HS-5 (cell line): ENCODE data around the gene CBX1.
A peak's percentile ranks its signal among the peaks of the same experiment; 100 is the strongest.

Source experiments
- DNase-seq: peaks from one replicate; pipeline ENCODE4 v3.0.0-alpha.2; 2012; ENCODE audit warnings: low read depth

CBX1 gene

DNA sequence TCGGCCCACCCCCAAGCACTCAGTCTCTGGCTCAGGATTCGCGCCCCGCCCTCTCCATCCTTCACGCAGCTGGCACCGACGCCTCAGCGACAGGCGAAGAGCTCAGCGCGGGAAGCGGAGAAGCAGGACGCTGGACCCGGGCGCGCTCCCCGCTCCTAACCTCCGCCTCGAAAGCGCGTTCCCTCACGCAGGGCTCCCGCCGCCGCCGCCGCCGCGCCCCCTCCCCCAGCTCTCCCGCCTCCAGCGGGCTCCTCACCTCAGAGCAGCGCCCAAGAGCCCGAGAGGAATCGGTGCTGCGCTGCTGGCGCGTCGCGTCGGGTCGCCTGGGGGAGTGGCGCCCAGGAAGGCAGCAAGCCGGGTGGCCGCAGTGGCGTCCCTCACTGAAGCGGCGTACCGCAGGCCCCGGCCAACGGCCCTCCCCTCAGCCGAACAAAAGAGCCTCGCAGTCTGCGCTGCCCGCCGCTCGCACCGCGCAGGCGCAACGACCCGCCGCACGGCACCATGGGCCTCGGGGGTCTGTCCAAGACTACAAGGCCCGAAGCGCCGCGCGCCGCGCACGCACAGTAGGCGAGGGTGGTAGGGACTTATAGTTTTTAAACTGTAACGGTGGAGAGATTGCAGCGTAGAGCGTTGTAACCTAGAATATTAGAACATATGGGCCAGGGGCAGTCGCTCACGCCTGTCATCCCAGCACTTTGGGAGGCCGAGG, at the start of gene CBX1:
Gene CBX1 (minus strand): TSS at position 467 of the 709 bp plus-strand sequence. CDS start 24,474 bp downstream, outside the sequence.
- DNase-seq: peak; percentile 70

DNA sequence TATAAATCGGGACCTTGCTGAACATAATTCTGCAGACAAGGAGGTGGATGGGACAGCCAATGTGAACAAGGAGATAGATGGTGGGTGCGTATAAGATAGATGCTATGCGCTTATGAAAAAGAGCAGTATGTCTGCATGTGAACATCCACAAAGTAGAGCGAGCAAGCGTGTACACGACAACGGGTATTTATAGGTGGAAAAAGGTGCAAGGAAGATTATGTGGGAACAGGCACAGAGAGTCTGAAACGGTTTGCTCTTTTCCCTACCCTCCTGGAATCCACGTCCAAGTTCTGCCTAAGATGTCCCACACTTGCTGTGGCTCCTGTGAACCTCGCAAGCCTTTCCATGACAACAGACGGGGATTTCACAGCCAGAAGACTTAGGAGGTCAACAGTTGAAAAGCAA, 49.3 kb upstream of the CBX1 start:
- DNase-seq: no peak

DNA sequence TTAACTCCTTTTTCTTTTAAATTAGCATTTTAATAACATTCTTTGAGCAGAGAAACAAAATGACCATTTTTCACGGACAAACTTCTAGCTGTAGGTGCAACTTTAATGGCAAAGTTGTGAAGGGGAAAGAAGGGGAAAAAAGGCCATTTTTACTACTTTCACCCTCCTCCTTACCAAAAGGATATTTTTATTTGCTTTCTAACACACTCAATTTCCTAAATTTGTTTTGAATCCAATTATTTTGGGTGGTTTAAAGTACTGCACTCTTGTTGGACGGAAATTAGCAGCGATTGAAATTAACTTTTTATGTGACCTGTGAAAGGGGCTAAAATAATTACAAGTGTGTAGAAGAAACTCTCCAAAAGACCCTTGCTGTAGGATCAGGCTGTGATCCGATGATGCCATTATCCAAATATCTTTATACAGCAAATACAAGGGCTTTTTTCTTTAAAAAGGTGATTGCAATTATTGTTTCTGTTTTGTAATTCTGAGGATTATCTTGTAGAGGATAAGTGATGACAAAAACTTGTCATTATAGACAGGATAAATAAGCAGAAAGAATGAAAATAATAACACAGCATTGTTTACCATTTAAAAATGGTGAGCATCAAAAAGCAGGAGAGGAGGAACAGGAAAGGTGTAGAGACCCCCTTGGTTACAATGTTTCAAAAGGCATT, 48.6 kb upstream of the CBX1 start:
- no peak for DNase-seq

DNA sequence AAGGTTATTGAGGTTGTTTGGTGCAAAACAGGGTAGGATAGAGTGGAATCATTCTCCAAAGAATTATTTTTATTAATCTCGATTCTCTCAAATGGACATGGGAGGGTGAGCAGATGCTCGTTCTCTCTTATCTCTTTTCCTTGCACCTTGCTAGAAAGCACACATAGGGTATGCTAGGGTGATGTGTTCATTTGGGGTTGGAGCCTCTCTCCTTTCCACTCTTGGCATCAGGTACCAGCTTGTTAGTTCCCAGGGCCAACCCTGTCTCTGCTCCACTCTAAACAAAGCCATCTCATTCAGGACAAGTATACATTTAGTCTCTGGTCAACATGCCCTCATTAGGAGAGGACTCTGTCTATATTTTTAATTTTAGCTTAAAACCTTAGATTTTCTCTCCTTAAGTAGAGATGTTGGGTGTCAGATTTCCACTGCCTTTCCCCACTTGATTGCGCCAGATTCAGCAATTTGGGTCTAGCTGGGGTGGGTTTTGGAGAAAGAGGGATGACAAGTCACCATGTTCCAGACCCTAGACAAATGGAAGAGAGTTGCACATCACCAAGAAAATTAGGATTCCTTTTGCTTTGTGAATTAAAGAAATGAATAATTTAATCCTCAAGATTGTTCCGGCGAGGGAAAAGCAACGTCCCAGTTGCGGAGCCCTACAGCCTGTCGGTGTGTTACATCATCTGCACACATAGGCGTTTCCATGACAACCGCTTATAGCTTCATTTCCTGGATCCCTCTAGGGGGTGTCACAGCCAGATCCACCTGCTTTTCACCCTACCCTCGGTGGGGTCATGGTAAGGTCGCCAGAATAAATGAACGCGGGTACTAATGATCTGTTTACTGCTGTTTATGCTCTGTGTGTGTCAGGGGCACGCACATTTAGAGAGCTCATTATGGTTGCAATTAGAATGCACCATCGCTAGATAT, 47.8 kb upstream of the CBX1 start:
- no peak for DNase-seq

DNA sequence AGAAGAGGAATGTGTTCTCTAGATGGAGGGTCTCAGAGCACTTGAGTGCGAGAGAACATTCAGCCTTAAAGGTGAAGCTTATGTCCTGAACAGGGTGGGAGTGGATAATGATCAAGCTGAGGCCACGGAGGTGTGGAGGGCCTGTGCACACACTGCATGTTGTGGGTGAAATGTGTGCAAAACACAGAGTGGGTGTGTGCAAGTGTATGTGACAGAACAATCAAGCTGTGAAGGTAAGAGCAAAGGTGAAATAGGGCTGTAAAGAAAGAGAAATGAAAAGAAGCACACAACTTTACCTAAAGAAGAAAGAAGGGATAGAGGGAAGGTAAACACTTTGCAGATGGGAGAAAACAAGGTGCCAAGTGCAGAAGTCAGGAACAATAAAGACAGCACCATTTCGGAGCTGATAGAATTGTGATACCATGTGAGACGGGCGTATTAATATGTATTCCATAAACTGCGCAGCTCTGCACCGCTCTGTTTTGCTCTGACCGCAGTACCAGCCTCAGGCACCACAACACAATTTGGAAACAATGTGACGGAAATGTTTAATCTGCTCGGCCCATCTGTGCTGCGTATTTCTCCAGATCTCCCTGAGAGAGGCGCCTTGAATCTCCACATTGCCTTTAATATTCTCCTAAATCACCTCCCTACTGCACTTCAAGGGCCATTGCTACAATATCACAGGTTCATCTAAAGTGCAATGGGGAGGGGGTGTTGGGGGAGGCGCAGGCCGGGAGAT, 46.9 kb upstream of the CBX1 start:
- no peak for DNase-seq

DNA sequence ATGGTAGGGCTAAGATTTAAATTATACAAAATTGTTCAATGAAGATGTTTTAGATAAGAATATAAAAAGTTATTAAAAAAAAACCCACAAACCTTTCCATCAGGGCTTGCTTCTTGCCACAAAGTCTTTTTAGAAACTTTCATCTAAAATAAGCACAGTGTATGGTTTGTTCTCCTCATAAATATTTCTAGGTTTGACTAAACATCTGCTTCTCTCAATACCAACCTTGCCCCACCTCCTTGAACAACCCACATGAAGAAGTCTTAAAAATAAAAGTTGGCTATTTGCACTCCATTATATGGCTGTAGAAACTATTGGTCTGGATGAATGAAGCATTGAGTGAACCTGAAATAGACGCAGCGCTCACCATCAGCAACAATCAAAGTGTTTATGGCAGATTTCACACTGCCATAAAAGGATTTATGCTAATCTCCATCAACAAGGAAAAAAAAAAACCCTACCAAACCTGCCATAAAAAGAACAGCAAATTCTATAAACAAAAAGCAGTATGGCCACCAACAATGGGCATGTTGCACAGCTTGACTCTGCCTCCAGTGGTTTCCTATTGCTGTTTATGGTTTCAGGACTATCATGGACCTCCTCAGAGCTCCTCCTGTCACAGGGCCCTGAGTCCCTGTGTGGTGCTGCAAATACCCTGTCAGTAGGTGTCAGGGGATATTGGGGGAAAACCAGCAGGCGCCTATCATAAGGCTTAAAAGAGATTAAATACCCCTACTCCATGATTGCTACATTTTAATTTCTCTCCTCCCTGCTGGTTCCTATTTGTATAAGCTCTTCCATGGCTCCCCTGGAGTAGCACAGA, 43.9 kb upstream of the CBX1 start:
- no peak for DNase-seq

DNA sequence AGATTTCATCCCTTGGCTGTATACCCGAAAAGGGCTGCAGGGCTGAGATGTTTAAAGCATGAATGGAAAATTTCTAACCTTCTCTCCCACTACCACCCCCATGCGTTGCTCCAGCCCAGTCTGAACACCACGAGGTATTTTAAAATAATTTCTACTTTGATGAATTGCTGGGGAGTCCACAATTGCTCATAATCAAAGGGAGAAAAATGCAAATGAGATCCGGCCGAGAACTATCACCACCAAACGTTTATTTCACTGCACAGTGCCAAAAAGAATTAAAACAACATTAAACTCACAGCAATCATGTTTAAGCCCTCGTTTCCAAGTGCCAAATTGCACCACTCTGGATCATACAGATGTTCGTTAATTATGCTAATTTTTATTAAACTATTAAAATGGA, 43.0 kb upstream of the CBX1 start:
- no peak for DNase-seq

DNA sequence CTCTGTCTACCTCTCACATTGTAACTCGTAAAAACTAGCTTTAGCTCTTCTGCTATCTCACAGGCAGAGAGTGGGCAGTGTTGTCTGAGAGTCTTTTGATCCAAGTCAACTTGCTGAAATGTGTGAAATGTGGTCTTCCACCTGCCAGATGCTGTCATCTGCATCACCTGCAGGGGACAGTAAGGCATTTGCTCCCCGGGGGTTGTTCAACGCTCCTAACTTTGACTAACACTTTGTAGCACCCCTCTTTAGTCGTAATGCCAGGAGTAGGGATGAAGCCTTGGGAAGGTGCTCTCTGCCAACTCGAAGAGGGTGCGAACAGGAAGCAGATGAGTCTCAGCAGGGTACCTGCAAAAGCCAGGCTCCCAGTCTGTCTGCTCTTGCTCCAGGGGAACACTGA, 42.4 kb upstream of the CBX1 start:
- no peak for DNase-seq

DNA sequence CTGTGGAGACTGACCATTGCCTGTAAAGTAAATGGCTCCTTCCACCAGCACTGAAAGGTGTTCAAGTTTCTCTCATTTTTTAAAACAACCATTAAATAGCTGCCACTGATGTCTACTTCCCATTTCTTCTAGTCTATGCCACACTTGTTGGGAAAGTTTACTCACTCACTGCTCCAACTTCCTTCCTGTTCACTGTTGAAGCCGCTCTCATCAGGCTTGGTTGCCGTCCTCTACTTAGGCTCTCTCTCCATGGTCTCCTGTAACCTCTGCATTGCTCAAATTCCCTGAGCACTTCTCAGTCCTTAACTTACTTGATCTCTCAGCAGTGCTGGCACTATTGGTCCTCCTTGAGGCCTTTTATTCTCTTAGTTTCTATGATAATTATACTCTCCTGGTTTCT, 38.7 kb upstream of the CBX1 start:
- DNase-seq: no peak

DNA sequence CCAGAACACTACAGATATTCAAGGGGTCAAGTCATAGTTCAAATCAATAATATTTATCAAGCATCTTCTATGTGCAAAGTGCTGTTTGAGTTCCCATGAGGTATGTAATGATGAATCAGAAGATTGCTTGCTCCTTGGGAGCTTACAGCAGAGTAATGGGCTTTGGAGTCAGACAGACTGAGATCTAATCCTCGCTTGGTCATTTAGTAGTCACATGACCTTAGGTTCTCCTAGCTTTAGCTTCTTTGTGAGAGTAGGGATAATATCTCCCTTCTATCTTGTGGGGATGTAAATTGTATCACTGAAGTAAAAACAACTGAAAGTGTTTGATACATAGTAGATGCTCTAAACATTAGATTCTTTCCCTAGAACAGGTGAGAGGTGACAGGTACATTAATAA, 36.4 kb upstream of the CBX1 start:
- no peak for DNase-seq

DNA sequence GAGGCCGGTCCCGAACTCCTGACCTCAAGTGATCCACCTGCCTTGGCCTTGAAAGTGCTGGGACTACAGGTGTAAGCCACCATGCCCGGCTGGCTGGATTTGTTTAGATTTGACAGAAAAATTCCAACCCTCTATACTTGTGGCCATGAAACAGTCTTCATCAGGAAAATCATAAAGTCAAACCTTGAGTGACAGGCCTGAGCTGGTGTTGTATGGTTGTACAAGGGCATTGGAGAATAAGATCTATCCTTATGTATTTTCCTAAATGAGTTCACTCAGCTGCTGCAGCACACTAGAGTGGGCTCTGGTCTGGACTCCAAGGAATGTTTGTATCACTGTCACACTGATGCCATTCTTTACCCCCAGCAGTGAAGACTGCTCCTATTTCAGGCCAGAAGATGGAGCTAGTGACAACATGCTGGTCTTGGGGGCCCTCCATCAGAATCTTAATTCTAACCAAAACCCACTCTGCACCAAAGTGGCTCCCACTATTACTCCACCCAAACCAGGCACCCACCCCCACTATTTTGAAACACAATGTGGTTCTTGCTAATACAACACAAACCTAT, 33.7 kb upstream of the CBX1 start:
- no peak for DNase-seq

DNA sequence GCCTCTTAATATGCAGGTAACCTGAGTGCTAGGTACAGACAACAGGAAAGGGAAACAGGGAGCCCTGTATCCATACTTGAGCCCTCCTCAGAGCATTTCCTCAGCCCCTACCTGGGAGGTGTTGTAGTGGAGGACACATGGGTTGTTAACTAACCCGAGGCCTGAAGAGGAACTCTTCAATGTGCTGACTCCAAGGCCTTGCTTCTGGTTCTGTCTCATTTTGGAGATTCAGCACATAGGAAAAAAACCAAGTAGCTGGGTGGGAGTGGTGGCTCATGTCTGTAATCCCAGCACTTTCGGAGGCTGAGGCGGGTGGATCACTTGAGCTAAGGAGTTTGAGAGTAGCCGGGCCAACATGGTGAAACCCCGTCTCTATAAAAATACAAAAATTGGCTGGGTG, 31.1 kb upstream of the CBX1 start:
- no peak for DNase-seq

DNA sequence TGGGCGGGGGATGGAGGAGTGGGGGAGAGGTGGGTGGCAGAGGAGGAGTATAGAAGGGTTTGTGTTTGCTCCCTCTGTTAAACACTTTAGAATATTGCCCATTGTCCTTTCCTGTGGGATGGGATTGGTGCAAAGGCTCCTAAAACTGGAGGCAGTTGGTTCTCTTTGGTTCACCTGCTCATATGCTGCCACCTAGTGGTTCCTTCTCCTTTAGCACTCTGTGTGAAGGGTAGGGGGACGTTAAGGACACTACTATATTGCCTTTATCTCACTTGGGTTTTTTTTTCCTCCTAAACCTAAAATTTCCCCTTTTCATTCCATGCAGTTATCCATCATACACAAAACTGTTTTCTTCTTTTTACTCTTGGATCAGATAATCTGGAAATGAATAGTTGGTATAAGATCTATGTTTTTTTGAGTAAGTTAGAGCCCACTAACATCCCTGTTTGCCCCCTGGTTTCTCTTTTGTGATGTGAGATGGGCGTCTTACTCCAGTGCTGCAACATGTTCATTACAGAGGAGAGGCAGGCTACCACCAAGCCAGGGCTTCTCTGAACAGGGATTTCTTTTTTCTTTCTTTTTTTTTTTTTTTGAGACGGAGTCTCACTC, 30.0 kb upstream of the CBX1 start:
- peak; percentile 40 for DNase-seq

DNA sequence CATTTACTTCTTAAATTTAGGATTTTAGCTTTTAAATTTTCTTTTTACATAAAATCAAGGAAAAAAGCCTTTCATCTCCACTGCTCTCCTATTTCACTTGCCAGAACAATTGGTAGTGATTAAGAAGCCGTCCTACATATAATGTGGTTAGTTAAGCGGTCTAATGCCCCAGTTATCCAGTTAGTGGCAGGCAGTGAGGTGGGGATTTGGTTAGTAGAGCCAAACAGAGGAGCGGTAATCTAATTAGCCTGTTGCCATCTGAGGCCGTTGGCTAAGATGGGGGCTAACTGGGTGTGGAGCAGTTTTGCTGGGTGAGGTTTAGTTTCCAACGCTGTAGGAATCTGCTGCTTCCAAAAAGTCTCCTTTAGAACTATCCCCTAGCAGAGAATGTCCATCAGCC, 28.7 kb upstream of the CBX1 start:
- DNase-seq: no peak

DNA sequence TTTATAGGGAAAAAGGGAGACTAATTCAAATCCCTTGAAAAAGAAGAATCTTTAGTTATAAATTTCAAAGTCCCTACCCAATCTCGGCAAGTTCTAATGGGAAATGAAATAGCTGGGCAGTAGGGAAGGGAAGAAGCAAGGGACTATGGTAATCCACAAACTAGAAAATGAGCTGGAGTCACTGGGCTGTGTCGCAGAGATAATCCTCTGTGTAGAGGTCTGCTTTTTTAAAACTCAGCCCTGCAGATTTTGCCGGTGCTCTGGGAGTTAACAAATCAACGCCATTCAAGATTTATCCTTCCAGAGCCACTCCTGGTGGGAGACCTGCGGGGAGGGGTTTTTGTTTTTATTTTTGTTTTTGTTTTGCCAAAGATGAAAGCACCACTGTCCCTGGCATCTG, 27.1 kb upstream of the CBX1 start:
- DNase-seq: no peak

DNA sequence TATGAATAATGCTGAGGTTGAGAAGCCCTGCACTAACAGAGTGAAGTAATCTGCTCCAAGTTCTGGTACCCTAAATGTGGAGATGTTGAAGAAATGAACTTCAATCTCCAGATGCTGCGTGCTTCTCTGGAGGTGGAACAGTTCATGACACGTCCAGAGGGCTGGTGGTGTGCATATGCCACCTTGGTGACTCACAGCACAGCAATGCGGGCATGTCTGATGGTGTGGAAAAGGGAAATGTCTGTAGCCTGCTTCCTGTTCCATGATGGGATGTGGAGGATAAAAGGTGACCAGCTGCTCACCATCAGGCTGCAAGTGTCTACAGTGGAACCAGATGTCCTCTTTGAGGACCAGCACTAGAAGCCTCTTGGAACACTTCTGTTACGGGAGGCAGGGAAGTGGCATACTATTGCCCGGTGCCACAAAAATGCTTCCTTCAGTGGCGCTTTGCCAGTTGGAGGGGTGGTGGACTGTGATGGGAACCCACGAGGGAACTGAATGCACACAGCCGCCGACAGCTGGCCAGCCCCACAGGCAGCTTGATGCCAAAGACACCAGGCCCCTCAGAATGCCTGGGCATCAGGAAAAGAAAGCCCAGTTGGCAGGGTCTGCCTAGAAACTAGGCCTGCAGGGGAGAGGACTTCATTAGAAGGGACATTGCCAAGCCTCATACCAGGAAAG, 26.2 kb upstream of the CBX1 start:
- peak; percentile 46 for DNase-seq

DNA sequence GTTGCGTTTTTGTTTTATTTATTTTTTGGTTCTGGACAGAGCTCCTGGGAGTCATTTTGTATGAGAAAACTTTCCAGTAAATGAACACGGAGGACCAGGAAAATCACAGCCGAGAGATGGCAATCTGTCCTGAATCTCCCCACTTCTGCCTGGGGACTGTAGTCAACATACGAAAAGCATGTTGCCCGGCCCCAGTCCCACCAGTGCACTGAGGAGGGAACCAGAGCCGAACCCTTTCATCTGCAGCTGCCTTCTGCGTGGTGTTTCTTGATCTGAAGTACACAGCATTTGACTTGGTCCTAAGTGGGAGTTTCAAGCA, 25.2 kb upstream of the CBX1 start:
- no peak for DNase-seq

DNA sequence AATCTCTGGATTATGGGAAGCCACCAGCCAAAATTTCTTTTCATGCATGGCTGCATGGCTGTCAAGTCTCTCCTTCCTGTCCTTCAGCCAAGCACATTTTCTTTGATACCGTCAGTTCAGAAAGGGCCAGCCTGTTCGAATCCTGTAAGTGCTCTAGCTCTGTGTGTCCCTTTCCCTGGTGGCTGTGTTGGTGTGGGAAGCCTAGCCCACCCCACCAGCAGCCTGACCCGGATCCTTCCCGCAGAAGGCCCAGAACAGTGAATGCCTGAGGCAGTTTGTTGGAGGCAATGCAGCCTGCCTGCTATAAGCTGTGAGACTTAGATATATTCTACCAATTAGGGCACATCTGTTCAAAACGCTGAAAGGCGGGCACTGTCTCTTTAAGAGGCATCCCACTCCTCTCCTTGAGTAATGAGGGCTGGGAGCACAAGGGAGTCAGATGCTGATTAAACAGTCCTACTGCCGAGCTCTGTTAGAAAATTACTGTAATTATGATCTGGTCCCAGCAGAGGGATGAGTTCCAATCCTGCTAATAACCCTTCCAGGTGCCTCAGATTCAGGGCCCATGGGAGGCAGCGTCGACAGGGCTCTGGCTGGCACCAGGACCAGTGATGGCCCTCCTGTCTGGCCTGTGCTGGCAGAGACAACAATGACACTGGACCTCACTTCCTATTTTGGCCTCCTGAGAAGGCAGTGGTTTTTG, 24.7 kb upstream of the CBX1 start:
- DNase-seq: no peak

DNA sequence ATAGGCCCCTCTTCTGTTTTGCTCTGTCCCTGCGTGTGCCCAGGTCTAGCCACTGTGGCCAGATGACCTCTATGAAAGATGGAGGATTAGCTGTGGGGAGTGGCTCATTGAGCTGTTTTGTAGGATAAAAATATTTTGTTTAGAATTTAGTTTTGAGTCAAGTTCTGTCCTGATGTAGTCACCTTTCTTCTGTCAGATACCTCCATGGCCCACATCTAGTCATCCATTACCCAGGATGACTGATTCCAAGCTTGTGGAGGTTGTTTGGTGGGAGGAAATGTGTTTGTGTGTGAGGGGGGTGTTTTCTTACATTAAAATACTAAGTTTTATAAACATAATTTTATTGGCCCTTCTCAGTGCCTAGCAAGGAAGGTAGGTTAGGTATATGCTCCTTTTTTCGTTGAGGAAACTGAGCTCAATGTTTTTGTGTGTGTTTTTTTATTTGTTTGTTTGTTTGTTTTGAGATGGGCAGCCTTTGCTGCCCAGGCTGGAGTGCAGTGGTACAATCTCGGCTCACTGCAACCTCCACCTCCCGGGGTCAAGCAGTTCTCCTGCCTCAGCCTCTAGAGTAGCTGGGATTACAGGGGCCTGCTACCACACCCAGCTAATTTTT, 22.6 kb upstream of the CBX1 start:
- no peak for DNase-seq
